DOHH2 (cell line): ENCODE results near the gene GAB2.

Source experiments
- EZH2phosphoT487 ChIP-seq: fragments of 200-600 bp; sonication (generic); IDR thresholded peaks from 2 replicates; pipeline ENCODE4 v1.6.1; 2017; ENCODE audit warnings: borderline replicate concordance, mild to moderate bottlenecking, antibody characterized with exemption, low read length, moderate library complexity, mixed read lengths
- TF ChIP-seq, protein P1 (sequence below): fragments of 200-600 bp; sonication (generic); IDR thresholded peaks from one replicate; pipeline ENCODE4 v1.5.1; 2014; ENCODE audit warnings: antibody characterized with exemption, mild to moderate bottlenecking, low read depth, low read length; ENCODE audit not compliant: poor library complexity, severe bottlenecking

DNA sequence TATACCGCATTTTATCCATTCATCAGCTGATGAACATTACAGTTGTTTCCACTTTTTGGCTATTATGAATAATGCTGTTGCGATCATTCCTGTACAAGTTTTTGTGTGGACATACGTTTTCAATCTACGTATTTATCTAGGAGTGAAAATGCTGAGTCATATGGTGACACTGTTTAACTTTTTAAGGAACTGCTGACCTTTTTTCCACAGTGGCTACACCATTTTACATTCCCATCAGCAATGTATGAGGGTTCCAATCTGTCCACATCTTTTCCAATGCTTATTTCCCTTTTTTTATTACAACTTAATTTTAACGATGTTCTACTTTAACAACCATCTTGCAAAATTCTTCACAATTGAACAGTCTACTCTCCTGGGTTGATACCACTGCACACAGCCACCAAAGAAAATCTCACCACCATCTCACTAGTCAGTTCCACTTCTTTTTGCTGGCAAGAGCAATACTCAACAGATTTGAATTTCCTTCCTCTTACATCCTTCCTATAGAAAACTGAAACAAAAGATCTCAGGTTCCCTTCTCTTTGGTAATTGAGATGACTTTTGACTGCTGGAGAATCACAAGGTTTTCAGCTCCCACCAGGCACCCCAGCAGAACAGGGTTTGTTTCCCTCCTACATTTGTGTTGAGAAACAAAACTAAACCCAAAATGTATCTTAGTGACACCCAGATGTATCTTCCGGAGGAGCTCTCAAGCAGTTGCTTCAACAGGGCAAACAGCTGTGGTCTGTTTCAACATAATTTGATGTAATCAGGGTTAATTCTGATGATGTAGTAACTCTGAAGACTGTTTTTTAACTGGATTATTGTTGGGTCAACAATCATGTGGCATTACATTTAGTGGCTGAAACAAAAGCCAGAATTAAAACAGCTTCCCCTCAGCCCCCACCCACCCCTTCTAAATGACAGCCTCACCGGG, 7.0 kb upstream of the GAB2 start:
- TF ChIP-seq, protein P1, sequence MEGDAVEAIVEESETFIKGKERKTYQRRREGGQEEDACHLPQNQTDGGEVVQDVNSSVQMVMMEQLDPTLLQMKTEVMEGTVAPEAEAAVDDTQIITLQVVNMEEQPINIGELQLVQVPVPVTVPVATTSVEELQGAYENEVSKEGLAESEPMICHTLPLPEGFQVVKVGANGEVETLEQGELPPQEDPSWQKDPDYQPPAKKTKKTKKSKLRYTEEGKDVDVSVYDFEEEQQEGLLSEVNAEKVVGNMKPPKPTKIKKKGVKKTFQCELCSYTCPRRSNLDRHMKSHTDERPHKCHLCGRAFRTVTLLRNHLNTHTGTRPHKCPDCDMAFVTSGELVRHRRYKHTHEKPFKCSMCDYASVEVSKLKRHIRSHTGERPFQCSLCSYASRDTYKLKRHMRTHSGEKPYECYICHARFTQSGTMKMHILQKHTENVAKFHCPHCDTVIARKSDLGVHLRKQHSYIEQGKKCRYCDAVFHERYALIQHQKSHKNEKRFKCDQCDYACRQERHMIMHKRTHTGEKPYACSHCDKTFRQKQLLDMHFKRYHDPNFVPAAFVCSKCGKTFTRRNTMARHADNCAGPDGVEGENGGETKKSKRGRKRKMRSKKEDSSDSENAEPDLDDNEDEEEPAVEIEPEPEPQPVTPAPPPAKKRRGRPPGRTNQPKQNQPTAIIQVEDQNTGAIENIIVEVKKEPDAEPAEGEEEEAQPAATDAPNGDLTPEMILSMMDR: no peak
- no peak for TF ChIP-seq EZH2phosphoT487
